ENCODE data around the gene LHFPL6.

Gene LHFPL6

DNA sequence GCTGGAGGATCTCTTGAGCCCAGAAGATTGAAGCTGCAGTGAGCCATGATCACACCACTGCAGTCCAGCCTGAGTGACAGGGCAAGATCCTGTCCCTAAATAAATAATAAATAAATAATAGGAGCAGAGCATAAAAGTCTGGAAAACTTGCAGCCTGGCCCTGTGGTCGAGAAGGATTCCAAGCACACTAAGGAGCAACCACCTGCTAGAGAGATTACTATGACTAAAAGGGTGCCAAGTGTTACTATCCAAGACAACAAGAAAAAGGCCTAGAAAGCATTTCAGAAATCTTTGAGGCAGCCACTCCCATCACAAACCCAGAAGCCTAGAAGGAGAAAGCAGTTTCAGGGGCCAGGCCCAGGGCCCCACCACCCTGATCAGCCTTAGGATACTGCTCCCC, 46.1 kb downstream of the LHFPL6 start:
- no peak for DNase-seq (ENCODE audit: low read depth in 2 of 2)

- no peak for DNase-seq (ENCODE audit: low read depth in 2 of 2)
Observed at GRCh38 chr13:39554371-39554770, 48.6 kb downstream of the LHFPL6 start.

- DNase-seq (ENCODE audit: low read depth in 2 of 2) = no peak
Observed at GRCh38 chr13:39552246-39552645, 50.7 kb downstream of the LHFPL6 start.

DNA sequence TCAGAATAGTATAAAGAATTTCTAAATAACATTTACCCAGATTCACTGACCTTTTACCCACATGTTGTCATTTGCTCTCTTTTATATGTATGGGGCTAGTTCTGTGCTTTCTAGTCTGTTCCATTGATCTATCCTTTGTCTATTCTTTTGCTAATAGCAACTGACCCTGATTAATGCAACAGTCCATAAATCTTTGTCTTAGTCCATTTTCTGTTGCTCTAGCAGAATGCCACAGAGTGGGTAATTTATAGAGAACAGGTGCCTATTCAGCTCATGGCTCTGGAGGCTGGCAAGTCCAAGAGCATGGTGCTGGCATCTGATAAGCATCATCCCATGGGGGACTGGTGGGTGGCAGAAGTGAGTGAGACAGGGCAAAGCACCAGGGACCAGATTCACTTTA, 52.1 kb downstream of the LHFPL6 start:
- DNase-seq (ENCODE audit: low read depth in 2 of 2) = no peak

GRCh38 chr13:39547108-39547507, 55.9 kb downstream of the LHFPL6 start:
- DNase-seq (ENCODE audit: low read depth in 2 of 2) = no peak

GRCh38 chr13:39542361-39542760, 60.6 kb downstream of the LHFPL6 start:
- DNase-seq (ENCODE audit: low read depth in 2 of 2) = no peak

- no peak for DNase-seq (ENCODE audit: low read depth in 2 of 2)
Observed at GRCh38 chr13:39540929-39541605, 61.9 kb downstream of the LHFPL6 start.

GRCh38 chr13:39538816-39539790, 63.9 kb downstream of the LHFPL6 start:
- DNase-seq (ENCODE audit: low read depth in 2 of 2) = no peak

DNA sequence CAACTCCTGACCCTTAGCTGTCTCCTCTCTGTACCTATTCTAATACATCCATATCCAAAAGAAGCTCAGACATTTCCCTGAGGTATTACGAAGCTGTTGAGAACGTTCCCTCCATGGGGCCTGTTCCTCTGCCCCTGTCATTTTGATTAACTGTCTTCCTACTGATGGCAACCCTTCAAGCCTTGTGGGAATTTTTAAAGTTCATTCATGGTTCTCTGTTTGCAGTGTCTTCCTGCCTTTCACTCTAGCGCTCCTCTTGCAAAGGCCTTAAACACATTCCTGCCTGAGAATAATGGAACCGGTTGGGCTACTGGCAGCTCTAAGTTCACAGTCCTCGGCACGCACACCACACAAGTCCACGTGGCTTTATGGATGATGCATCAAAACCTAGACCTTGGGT, 66.1 kb downstream of the LHFPL6 start:
- no peak for DNase-seq (ENCODE audit: low read depth in 2 of 2)

- DNase-seq (ENCODE audit: low read depth in 2 of 2) = no peak
Observed at GRCh38 chr13:39536274-39536673, 66.7 kb downstream of the LHFPL6 start.

- DNase-seq (ENCODE audit: low read depth in 2 of 2) = no peak
Observed at GRCh38 chr13:39533651-39534150, 69.3 kb downstream of the LHFPL6 start.

DNA sequence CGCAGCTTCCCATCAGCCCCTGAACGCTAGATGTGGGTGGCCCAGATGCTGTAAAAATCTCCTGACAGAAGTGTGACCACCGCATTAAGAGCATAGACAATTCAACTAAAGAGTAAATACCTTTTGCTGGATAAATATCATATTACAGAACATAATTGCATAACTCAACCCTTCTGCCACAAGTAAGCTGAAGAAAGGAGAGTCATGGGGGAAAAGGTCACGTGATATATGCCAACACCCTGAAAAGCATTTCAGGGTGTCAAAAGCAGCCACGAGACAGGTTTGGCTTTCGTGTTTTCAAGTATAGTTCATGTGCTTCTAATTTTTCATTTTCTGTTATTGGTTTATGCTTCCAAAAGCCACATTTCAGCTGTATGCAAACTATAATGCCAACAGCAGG, 71.3 kb downstream of the LHFPL6 start:
- DNase-seq (ENCODE audit: low read depth in 2 of 2) = no peak

- no peak for DNase-seq (ENCODE audit: low read depth in 2 of 2)
Observed at GRCh38 chr13:39530916-39531315, 72.1 kb downstream of the LHFPL6 start.

DNA sequence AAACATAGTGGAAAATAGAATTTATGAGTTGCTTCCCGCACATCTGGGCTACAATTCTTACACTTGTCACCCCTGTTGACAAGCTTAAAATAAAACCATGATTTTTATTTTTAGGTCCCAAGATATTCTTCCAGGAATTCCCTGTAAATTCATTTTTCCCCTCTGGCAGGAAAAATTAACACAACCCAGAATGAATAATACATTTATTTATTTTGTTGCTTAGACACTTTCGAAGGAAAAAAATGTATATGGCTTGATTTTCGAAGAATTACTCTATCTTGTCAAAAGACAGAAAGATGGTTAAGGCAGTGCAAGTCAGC, 74.4 kb downstream of the LHFPL6 start:
- DNase-seq (ENCODE audit: low read depth in 2 of 2) = no peak

DNA sequence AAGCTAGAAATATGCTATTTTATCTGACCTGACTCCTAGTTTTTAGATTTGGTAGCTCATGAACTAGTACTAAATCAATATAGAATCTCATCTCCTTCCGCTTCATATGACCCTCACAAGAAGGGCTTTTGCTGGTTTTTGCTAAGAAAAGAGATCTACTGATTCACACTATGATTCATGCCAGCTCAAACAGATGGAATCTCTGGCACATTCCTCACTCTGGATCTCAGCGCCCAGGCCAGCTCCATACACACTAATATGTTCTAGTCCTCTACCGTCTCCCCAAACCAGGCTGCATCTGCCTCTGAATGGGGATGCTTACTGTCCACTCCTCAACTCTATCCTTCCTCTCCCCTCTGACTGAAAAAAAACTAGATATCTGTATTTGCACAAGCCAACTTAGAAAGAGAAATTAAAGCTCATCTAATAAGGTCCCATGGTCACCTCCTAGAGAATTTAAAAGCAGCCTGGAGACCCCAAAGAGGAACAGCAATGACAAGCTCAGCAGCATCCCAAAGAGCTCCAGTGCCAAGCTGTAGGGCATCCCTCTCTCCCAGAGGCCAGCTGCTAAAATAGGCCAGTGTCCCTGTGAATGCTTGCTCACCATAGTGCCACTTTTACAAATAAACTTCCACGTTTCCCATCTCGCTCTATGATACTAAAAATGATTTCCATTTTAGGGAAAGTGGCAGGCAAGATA, 74.9 kb downstream of the LHFPL6 start:
- no peak for DNase-seq (ENCODE audit: low read depth in 2 of 2)

GRCh38 chr13:39527301-39527700, 75.7 kb downstream of the LHFPL6 start:
- no peak for DNase-seq (ENCODE audit: low read depth in 2 of 2)

GRCh38 chr13:39526499-39526898, 76.5 kb downstream of the LHFPL6 start:
- DNase-seq (ENCODE audit: low read depth in 2 of 2) = no peak

DNA sequence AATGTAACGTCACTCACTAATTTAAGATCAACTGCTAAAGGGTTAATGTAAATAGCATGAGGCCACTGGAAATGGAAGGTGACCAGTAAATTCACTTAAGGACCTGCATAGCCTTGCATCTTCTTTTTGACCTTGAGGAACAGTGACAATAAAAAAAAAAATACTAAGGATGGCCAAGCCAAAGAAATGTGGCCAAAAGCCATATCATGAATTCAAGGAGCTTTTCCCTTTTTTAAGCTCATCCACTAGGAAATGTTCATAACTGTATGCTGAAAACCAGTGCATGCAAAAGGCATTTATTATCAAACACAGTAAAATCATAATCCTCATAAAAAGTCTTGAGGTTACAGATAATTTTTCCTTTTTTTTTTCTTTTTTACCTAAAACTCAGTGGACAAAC, 77.5 kb downstream of the LHFPL6 start:
- DNase-seq (ENCODE audit: low read depth in 2 of 2) = no peak

DNA sequence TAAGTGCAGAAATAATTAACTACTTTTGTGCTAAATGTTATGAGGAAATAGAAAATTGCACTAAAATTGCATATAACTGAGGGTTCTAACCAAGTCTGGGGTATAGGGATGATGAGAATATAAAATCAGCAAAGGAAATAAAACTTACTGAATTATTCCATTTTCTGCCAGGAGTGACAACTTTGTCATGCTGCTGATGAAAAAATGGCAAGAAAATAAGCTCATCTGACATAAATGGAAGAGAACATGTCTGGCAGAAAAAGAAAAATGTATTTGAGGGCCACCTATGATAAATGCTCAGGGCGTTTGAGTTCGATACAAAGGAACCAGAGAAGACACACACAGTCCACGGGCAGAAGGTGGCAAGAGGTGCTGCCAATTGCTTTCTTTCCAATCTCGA, 78.2 kb downstream of the LHFPL6 start:
- no peak for DNase-seq (ENCODE audit: low read depth in 2 of 2)

DNA sequence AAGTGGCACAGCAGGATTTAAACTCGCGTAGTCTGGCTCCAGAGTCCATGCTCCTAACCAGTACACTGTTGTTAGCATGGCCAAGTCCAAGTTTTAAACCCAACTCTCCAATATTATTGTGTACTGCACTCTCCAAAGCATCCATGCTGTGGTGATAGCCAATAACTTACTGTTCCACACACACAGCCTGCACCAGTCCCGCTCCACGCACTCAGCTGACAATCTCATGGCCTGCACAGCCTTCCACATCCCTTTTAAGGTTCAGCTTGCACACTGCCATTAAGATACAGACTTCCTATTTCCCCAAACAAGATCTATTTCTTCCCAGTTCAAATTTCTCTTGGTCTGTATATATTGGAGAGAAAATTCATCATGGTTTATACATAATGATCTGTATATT, 80.7 kb downstream of the LHFPL6 start:
- DNase-seq (ENCODE audit: low read depth in 2 of 2) = no peak

GRCh38 chr13:39521701-39522100, 81.3 kb downstream of the LHFPL6 start:
- no peak for DNase-seq (ENCODE audit: low read depth in 2 of 2)

GRCh38 chr13:39516096-39516495, 86.9 kb downstream of the LHFPL6 start:
- DNase-seq (ENCODE audit: low read depth in 2 of 2) = no peak

Data from stimulated activated CD8-positive, alpha-beta memory T cell treated with anti-CD3 and anti-CD28 coated beads, Interleukin-2, amount 100 ng/mL, for 48 hours (primary cell).